Myocyte (in vitro differentiated cells): ENCODE data around the gene PAK3. TPM values are rescaled to one million over a fixed set of nuclear protein-coding genes. Genes with fewer than 3 reads are reported as not detected.

Source experiments
- DNase-seq: peaks from one replicate; pipeline ENCODE4 v3.0.0-alpha.2; 2012; ENCODE audit warnings: low read depth
- total RNA-seq: library from RNA; depleted of rRNA; stranded (reverse); fragments of >200 nt; gene quantifications from 2 replicates; pipeline ENCODE4 v1.2.3, GENCODE V29; 2014

Gene PAK3
- total RNA-seq, 1 donor from 2014 or later, result not detected

- no peak for DNase-seq
Measured at GRCh38 chrX:111259559-111259958, 163.6 kb downstream of the PAK3 start.

- no peak for DNase-seq
Measured at GRCh38 chrX:111260451-111260850, 164.5 kb downstream of the PAK3 start.

- no peak for DNase-seq
Measured at GRCh38 chrX:111262086-111262485, 166.1 kb downstream of the PAK3 start.

- DNase-seq, result no peak
Measured at GRCh38 chrX:111264385-111264784, 168.4 kb downstream of the PAK3 start.

GRCh38 chrX:111265486-111265885 lies 169.5 kb downstream of the PAK3 start:
- DNase-seq, result no peak

GRCh38 chrX:111268506-111268905 lies 172.5 kb downstream of the PAK3 start:
- no peak for DNase-seq

GRCh38 chrX:111270339-111270738 lies 174.3 kb downstream of the PAK3 start, which contains the start of gene CAPN6:
CAPN6 (minus strand) TSS chrX:111270483; CDS start chrX:111263936, 6,547 bp downstream.
- DNase-seq, result no peak

Other genes starting within 250 kb of the PAK3 start
- gene CAPN6, start 174.3 kb downstream of the PAK3 start, total RNA-seq, result 0.70 and 0.73 TPM in 2 replicates